DMS53 (cell line): ENCODE measurements around the gene BRF1.

Experiments used
- DNase-seq: peaks from one replicate; lab custom pipeline; 2025; lab: John Stamatoyannopoulos, UW

BRF1 gene

GRCh38 chr14:105195522-105196264 lies 105.1 kb downstream of the BRF1 start:
- no peak for DNase-seq

GRCh38 chr14:105195051-105195450 lies 105.8 kb downstream of the BRF1 start:
- no peak for DNase-seq

- peak; percentile 96 for DNase-seq
Measured at GRCh38 chr14:105193916-105194782, 106.7 kb downstream of the BRF1 start.

GRCh38 chr14:105192866-105193731 lies 107.7 kb downstream of the BRF1 start:
- peak; percentile 45 for DNase-seq

- peak; percentile 84 for DNase-seq
Measured at GRCh38 chr14:105187935-105188524, 112.8 kb downstream of the BRF1 start.

GRCh38 chr14:105187116-105187515 lies 113.7 kb downstream of the BRF1 start:
- DNase-seq, result peak; percentile 90

- no peak for DNase-seq
Measured at GRCh38 chr14:105185973-105186372, 114.8 kb downstream of the BRF1 start.

- DNase-seq, result no peak
Measured at GRCh38 chr14:105185001-105185400, 115.8 kb downstream of the BRF1 start.

GRCh38 chr14:105184461-105184860 lies 116.3 kb downstream of the BRF1 start:
- DNase-seq, result peak; percentile 69

- no peak for DNase-seq
Measured at GRCh38 chr14:105182296-105183020, 118.3 kb downstream of the BRF1 start.

- DNase-seq, result no peak
Measured at GRCh38 chr14:105181549-105182295, 119.1 kb downstream of the BRF1 start.

- DNase-seq, result peak; percentile 88
Measured at GRCh38 chr14:105180592-105181548, 119.9 kb downstream of the BRF1 start, which contains the start of gene NUDT14. Gene NUDT14, minus strand, starts transcription at chr14:105181312. Its CDS starts 103 bp downstream, at chr14:105181209.

GRCh38 chr14:105179191-105179590 lies 121.6 kb downstream of the BRF1 start:
- peak; percentile 69 for DNase-seq

GRCh38 chr14:105178868-105179140 lies 122.0 kb downstream of the BRF1 start:
- DNase-seq, result no peak

GRCh38 chr14:105178069-105178867 lies 122.5 kb downstream of the BRF1 start:
- peak; percentile 68 for DNase-seq

GRCh38 chr14:105177082-105177481 lies 123.7 kb downstream of the BRF1 start:
- peak; percentile 80 for DNase-seq

GRCh38 chr14:105176513-105176912 lies 124.3 kb downstream of the BRF1 start:
- DNase-seq, result peak; percentile 81
